Kidney (tissue), 14 donors: Measurements from ENCODE around the gene BACH2. TPM values are rescaled to one million over a fixed set of nuclear protein-coding genes. Genes with fewer than 3 reads are reported as not detected.
A peak's percentile ranks its signal among the peaks of the same experiment; 100 is the strongest.

Source experiments
- DNase-seq, 5 donors: peaks; one replicate each; pipeline ENCODE4 v3.0.0-alpha.2; 2013 to 2020
- FAIRE-seq: peaks from 2 replicates; lab custom pipeline; 2012; peaks lifted over from hg19 to GRCh38; lab: Jason Lieb, UNC
- H3K27ac ChIP-seq, 2 donors: one replicate each; pipeline ENCODE4 v1.7.0; 2013; ENCODE audit warnings: low read depth in 2 of 2, low read length in 2 of 2, inconsistent platforms in 1 of 2
- H3K27me3 ChIP-seq: one replicate; pipeline ENCODE4 v1.7.1; 2013; ENCODE audit warnings: low read length, inconsistent platforms; ENCODE audit not compliant: control insufficient read depth, insufficient read depth
- H3K36me3 ChIP-seq, 3 donors: one replicate each; pipeline versions ENCODE4 v1.7.0 to v1.7.1; 2013; ENCODE audit warnings: low read length in 3 of 3, control low read depth in 1 of 3, inconsistent platforms in 1 of 3; ENCODE audit not compliant: insufficient read depth in 3 of 3, control insufficient read depth in 2 of 3
- H3K4me1 ChIP-seq, 3 donors: one replicate each; pipeline versions ENCODE4 v1.7.0 to v1.7.1; 2013; ENCODE audit warnings: low read length in 3 of 3, inconsistent platforms in 1 of 3, low read depth in 1 of 3; ENCODE audit not compliant: control insufficient read depth in 2 of 3, insufficient read depth in 2 of 3
- H3K4me3 ChIP-seq, 3 donors: one replicate each; pipeline versions ENCODE4 v1.7.0 to v1.8.1; 2013; ENCODE audit warnings: low read length in 3 of 3, control low read depth in 1 of 3, inconsistent platforms in 1 of 3
- H3K9ac ChIP-seq, 3 donors: one replicate each; pipeline versions ENCODE4 v1.7.0 to v1.7.1; 2013; ENCODE audit warnings: low read length in 3 of 3, control low read depth in 1 of 3, inconsistent platforms in 1 of 3
- H3K9me3 ChIP-seq, 3 donors: one replicate each; pipeline versions ENCODE4 v1.7.0 to v1.7.1; 2013; ENCODE audit warnings: low read length in 3 of 3, control low read depth in 1 of 3, inconsistent platforms in 1 of 3; ENCODE audit not compliant: control insufficient read depth in 2 of 3, insufficient read depth in 1 of 3
- intact Hi-C: fragments of 100-400 bp; cut with DNase I; formaldehyde crosslinking; loops from one replicate; pipeline ENCODE4 v1.11.1; 2022
- polyA plus RNA-seq: library from polyadenylated mRNA; stranded (reverse); fragments of 350-450 nt; fragmentation: Illumina TruSeq; extraction: RNeasy Lipid Tissue Mini Kit (QIAGEN cat#74804); gene quantifications from one replicate; pipeline ENCODE4 v1.2.3, GENCODE V29; 2014; ENCODE audit warnings: low read depth, low replicate concordance; ENCODE audit not compliant: insufficient read depth
- total RNA-seq: library from RNA; stranded (reverse); fragmentation: NEBNext Ultra II Directional; extraction: Animal tissue kit (Norgen Biotek cat#: 25700); gene quantifications from one replicate; pipeline ENCODE4 v1.2.1, GENCODE V29; 2021
- TF ChIP-seq, protein P1 (sequence below): IDR thresholded peaks from 3 replicates; pipeline ENCODE4 v1.5.1; 2012; ENCODE audit warnings: mild to moderate bottlenecking, moderate library complexity, borderline replicate concordance; ENCODE audit not compliant: insufficient read depth; ENCODE audit errors: extremely low read depth
- donor health status: control.
- donor health status: control.
- donor health status: control.
- donor health status: control.
- donor health status: control.
- donor health status: DM: yes; HTN: yes; CAD: no.
- donor health status: Normal renal cell carcinoma (clear cell type).

The BACH2 gene
- total and polyA plus RNA-seq, 2 donors from 2014 or later, result 0.32 to 6.9 TPM

DNA sequence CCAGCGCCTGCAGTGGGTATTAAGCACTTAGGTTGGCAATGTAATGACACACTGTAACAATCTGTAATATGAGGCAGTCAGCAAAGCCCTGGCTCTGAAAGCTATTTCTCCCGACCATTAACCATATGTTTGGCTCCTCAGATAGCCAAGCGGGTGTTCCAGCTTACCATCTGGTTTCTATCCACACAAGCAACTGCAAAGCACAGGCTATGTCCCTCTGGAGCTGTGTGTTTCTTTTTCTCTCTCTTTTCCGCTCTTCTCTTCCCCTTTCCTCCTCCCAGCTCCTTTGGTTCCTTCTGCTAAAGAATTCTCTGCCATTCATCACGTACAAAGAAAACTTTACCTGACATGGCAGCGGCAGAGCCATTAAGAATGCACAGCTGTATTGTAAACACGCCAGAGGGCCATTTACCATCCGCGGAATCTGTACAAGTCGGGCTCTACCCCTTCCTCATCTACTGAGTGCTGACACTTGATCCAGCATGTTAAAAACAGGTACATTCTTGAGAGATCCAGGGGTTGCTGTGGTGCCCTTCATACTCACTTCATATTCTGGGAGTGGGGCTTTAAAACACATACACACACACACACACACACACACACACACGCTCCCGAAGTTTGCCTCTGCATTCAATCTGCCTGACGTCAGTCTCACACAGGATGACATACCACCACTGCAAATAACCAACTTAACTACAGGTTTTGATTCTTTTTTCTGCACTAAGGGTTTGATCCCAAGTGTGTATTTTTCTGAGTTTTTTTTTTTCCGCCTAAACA is 77.2 kb downstream of the BACH2 start:
- FAIRE-seq, result no peak

DNA sequence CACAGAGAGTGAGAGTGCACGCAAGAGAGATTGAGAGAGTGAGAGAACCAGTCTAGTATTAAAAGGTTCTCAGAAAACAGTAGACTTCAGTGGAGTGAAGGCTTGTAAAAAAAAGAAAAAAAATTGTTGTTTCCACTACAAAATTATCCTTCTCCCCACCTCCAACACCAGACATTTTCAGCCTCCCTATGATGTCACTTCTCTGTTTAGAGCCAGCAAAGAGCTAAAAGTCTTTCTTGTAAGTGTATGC is 77.8 kb downstream of the BACH2 start:
- peak overlapping the region; percentile 19 to 56 (median 41) for H3K9ac ChIP-seq
- TF ChIP-seq, protein P1, sequence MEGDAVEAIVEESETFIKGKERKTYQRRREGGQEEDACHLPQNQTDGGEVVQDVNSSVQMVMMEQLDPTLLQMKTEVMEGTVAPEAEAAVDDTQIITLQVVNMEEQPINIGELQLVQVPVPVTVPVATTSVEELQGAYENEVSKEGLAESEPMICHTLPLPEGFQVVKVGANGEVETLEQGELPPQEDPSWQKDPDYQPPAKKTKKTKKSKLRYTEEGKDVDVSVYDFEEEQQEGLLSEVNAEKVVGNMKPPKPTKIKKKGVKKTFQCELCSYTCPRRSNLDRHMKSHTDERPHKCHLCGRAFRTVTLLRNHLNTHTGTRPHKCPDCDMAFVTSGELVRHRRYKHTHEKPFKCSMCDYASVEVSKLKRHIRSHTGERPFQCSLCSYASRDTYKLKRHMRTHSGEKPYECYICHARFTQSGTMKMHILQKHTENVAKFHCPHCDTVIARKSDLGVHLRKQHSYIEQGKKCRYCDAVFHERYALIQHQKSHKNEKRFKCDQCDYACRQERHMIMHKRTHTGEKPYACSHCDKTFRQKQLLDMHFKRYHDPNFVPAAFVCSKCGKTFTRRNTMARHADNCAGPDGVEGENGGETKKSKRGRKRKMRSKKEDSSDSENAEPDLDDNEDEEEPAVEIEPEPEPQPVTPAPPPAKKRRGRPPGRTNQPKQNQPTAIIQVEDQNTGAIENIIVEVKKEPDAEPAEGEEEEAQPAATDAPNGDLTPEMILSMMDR, result no peak
- FAIRE-seq, result no peak
- H3K4me3 ChIP-seq, result peak overlapping the region in 1 of 3 donors; percentile 43
- H3K27ac ChIP-seq, result peak overlapping the region; percentile 86 to 93
- H3K27me3 ChIP-seq, result no peaks in the 10 kb centered on the region
- no peaks in the 10 kb centered on the region for H3K36me3 ChIP-seq
- intact Hi-C loops, result no loop called here
- DNase-seq, result no peak
- no peaks in the 10 kb centered on the region for H3K9me3 ChIP-seq
- H3K4me1 ChIP-seq, result peaks cover 20 to 38% (median 30%) of the 10 kb centered on the region in 3 donors

More for the DNA sequence above, 77.2 kb downstream of the BACH2 start:
- H3K9ac ChIP-seq, result peak overlapping the region in 2 of 3 donors; percentile 19 to 56
- intact Hi-C loops, result no loop called here
- peak overlapping the region; percentile 86 to 93 for H3K27ac ChIP-seq
- peak overlapping the region in 2 of 3 donors; percentile 32 to 43 for H3K4me3 ChIP-seq
- DNase-seq, result peak in 4 of 5 donors; percentile 78 to 92 (median 86)
- H3K4me1 ChIP-seq, result peaks cover 20 to 38% (median 30%) of the 10 kb centered on the region in 3 donors
- TF ChIP-seq, protein P1, result no peak
- no peaks in the 10 kb centered on the region for H3K27me3 ChIP-seq
- H3K36me3 ChIP-seq, result no peaks in the 10 kb centered on the region
- no peaks in the 10 kb centered on the region for H3K9me3 ChIP-seq

DNA sequence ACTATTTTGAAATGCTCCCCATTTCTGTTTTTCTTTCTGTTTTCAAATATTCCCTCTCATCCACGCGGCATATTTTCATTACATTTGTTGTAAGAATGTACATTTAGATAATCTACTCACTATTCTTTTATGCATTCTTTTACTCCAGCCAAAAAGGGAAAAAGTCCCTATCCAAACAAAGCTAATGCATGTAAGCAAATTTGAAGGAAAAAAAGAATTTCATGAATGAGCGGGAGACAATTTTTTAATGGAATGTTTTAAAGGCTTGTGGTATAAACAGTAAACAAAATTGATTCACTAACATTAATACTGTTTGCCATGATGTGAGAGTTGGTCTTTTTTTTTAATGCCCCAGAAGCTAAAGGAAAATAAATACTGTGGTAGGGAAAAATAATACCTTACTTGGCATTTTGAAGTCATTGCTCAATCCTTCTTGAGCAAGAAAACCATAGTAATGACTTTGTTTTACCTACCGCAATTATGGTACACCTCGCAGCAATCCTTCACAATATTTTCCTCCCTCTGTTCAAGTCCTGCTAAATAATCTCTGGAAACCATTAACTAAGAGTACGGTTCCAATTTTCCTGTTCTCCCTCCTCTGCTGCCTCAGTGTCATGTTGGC is 79.0 kb downstream of the BACH2 start:
- no peaks in the 10 kb centered on the region for H3K9me3 ChIP-seq
- peak overlapping the region; percentile 86 to 93 for H3K27ac ChIP-seq
- no peaks in the 10 kb centered on the region for H3K36me3 ChIP-seq
- DNase-seq (no peak), FAIRE-seq (no peak)
- peaks cover 20 to 38% (median 30%) of the 10 kb centered on the region in 3 donors for H3K4me1 ChIP-seq
- TF ChIP-seq, protein P1, result no peak
- intact Hi-C loops, result no loop called here
- H3K27me3 ChIP-seq, result no peaks in the 10 kb centered on the region
- peak overlapping the region; percentile 17 to 43 (median 25) for H3K4me3 ChIP-seq
- peak overlapping the region in 2 of 3 donors; percentile 27 to 68 for H3K9ac ChIP-seq
